Uterus (tissue), 2 donors: ENCODE results near the gene FBXO21.

ENCODE experiments used
- CTCF ChIP-seq, 4 experiments: fragments of 200-600 bp in 2 of 4; fragments of 450-650 bp in 2 of 4; sonication (generic) in 2 of 4; IDR thresholded peaks; one replicate each; pipeline ENCODE4 v1.5.1; 2016 to 2019; ENCODE audit warnings: antibody characterized with exemption in 4 of 4, mild to moderate bottlenecking in 2 of 4, moderate library complexity in 1 of 4
- POLR2A ChIP-seq, 2 donors: fragments of 450-650 bp; IDR thresholded peaks; one replicate each; pipeline ENCODE4 v1.6.1; 2016; ENCODE audit warnings: antibody characterized with exemption in 2 of 2, mild to moderate bottlenecking in 1 of 2, moderate library complexity in 1 of 2

DNA sequence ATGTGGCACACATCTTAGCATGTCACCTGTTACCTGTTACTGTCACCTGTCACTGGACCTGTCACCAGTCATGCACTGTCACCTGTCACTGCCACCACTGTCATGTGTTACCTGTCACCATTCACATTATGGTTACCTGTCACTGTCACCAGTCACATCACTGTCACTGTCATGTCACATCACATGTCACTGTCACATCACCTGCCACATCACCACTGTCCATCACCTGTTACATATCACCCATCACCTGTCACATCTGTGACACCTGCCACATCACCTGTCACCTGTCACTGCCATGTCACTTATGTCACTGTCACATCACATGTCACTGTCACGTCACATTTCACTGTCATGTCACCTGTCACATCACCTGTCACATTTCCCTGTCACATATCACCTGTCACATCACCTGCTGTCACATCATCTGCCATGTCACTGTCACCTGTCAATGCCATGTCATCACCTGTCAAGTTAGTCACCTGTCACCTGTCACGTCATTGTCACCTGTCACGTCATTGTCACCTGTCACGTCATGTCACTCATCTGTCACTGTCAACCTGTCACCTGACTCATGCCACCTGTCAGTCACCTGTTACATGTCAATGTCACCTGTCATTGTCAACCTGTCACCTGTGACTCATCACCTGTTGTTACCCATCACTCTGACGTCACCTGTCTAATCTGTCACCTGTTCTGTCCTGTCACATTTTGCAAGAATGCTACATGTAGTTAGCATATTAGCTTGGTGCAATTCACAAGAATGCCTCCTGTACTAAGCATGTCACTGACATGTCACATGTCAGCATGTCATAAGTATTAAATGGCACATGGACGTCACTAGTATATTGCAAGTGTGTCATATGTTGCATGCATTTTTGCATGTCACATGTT lies 62.1 kb downstream of the FBXO21 start:
- TF ChIP-seq POLR2A (IDR thresholded peaks at IDR 0.05), result no peak
- no peak for TF ChIP-seq CTCF (IDR thresholded peaks at IDR 0.05)
